HG03159 (cell line): ENCODE results near the gene SCYGR2.
A peak's percentile ranks its signal among the peaks of the same experiment; 100 is the strongest.

ENCODE experiments used
- ATAC-seq: cut with Tn5 transposase; IDR thresholded peaks from one replicate; pipeline ENCODE4 v1.9.1; 2021; ENCODE audit warnings: mild to moderate bottlenecking, moderate library complexity; ENCODE audit not compliant: unreplicated experiment

The SCYGR2 gene

DNA sequence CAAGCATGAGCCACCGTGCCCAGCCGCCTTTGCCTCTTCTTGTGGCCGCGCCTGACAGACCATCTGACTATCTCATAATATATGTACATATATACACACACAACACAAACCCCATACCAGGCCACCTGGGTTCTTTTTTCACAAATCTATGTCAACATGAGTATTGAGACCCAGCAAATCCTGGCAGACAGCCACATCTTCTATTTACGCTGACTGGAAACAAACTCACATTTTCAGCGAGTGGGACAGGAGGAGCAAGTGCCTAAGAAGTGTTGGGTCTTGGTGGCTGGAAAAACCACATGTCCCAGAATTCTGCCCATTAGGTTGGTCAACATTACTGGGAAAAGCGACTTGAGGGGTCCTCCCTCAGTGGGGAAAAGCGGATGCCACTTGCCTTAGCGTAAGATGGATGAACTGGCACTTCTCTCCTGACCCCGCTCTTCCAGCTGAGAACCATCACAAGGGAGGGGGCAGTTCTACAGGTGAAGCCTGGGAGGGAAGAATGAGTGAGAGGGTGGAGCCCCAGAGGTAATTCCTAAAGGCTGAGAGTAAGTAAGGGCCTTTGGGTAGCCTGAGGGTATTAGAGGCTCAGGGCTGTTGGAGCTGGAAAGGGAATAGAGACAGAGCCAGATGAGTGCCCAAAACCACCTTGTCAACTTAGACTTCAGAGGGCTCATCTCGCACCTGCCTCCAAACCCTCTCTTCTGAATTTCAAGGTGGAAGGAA is 14.0 kb downstream of the SCYGR2 start:
- no peak for ATAC-seq

DNA sequence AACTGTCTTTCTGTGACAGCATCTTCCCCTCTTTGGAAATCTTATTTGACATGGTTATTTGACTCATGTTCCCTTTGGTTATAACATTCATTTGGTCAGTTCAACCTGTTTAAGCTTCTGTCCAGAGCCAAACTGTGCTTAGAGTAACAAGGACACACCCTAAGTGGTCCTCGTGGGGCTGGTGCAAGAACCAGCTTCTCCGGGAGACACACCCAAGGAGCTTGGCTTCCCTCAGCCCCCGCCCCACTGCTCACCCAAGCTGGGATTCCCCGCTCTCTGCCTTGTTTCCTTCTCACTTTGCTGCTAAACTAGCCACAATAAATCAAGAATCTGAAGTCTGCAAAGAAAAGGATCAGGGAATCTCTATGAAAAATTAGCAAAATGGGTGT is 14.6 kb downstream of the SCYGR2 start:
- ATAC-seq, result no peak

DNA sequence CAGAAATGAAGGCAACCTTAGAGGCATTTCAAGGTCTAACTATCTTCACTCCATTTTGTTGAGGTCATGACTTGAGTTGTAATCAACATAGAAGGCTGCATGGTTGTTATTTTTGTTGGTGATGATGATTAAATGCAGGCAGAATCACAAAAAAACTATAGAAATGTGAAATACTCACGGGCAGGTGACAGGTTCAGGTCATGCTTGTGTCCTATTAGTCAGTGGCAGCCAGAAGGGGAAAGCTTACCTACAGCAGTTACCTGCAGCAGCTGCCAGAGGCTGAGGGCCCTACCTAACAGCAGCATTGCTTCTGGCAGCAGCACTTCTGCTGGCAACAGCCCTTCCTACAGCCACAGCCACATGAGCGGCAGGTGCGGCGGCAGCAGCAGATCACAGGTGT is 15.6 kb downstream of the SCYGR2 start:
- no peak for ATAC-seq

DNA sequence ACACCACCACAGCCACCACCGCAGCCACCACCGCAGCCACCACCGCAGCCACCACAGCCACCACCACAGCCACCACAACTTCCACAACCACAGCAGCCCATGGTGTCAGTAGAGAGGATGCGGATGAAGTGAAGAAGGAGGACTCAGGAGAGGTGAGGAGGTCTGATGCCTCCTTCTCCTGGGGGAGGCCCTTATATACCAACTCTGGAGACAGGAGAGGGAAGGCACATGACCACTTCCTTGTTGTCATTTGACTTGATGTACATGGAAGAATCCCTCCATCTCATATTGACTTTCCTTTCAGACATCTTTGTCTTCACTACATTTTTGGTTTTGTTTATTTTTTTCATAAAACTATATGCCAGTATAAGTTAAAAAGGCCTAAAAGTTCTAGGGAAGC is 16.0 kb downstream of the SCYGR2 start, which contains the start of gene SCYGR3:
Gene SCYGR3 (minus strand): TSS at position 101 of the 400 bp plus-strand sequence. CDS start 0 bp downstream, at position 101.
- no peak for ATAC-seq

DNA sequence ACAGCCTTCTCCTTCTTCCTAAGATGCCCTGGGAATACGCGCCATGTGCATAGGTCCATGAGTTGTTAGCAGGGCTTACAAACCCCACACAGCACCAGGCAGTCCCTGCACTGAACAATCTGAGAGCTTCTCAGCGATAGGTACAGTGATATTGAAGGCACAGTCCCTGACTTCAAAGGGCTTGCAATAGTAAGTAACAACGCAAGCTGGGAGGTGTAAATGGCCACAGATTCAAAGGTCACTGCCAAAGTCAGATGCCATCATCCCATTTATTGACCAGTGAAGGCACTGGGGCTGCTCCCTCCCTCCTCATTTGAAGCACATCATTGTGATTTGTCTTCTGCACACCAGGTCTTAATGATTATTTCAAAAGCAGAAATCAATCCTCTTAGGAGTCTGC is 16.5 kb downstream of the SCYGR2 start:
- no peak for ATAC-seq

DNA sequence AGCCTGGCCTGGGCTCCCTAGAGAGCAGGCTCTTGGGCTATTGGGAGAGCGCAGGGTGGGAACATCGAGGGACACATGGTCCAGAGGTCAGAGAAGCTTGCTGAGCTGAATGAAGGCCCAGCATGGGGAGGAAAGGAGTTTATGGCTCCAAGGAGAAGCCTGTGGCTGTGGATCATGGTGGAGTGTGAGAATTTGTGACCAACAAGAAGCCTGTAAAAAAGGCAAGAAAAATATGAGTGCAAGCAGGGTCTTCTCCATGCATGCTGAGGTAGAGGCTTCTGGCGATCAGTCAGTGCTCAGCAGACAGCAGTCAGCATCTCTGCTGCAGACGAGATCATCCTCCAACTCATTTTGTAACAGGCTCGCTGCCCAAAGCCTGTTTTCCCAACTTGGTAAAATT is 17.2 kb downstream of the SCYGR2 start:
- ATAC-seq, result no peak

DNA sequence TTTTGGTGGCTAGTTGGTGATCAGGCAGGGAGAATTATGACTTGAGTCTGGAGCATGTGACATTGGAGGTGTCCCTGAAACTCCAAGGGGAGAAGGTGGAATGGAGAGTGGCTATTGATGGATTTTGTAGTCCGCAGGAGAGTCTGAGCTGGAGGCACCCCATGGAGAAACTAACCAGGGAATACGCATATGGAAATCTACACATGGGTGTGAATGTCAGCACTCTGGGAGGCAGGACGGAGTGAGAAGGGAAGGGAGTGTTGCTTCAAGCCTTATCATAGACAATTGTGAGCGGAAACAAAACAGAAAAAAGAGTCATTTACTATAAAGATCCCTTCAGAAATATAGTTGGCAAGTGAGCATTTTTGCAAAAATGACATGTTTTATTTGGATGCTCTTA is 17.9 kb downstream of the SCYGR2 start:
- ATAC-seq, result no peak

DNA sequence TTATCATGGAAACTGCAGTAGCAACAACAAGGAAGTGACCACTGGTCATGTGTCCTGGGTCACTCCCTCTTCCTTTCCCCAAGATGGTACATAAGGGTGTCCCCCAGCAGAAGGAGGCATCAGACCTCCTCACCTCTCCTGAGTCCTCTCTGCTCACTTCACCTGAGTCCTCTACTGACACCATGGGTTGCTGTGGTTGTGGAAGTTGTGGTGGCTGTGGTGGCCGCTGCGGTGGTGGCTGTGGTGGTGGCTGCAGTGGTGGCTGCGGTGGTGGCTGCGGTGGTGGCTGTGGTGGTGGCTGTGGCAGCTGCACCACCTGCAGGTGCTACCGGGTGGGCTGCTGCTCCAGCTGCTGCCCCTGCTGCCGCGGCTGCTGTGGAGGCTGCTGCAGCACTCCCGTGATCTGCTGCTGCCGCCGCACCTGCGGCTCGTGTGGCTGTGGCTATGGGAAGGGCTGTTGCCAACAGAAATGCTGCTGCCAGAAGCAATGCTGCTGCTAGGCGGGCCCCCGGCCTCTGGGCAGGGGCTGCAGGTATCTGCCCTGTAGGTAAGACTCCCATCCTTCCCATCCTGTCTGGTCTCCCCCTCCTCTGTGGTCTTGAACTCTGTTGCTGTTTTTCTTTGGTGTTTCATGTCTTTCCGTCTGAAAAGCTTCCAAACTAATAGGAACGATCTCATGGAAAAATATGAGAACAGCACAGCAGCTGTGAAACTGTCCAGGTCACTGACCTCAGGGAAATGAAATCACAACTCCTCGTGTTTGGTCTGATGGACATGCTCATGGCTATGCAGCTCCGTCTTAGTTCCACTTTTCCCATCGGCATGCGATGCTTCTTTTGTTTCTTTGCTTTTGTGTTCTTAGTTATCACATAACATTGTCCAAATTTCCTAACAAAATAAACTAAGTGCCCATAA is 18.9 kb downstream of the SCYGR2 start, which contains the start of gene SCYGR4:
Gene SCYGR4 (plus strand): TSS at position 183 of the 915 bp plus-strand sequence. CDS start 0 bp downstream, at position 183.
- ATAC-seq, result no peak

DNA sequence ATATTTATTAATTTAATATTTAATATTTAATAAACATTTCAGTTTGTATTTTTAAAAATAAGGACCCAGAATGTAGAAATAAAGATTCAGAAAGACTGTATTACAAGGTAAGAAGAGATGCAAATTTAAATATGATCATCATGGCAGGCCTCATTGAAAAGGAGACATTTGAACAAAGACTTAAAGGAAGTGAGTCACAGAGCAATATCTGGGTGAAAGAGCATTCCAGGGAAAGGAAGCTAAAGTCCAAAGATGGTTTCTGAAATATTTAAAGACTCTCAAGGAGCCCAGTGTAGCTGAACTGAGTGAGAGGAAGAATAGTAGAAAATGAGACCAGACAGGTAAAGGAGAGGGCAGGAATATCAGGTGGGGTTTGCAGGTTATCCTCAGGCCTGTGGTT is 24.5 kb downstream of the SCYGR2 start:
- ATAC-seq, result no peak

DNA sequence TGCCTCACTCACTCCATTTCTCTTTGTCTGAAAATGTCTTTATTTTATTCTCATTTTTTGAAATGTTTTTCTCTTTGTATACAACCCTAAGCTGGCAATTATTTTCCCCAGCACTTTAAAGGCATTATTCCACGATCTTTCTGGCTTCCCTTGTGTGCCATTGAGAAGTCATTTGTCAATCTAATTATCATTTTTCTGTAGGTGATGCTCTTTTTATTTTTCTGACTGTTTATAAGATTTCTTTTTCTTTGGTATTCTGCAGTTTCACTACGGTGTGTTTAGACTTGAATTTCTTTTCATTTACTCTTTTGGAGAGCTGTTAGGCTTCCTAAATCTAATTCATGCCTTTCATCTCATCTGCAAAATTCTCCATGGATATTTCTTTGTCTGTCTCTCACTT is 26.7 kb downstream of the SCYGR2 start:
- ATAC-seq, result no peak

DNA sequence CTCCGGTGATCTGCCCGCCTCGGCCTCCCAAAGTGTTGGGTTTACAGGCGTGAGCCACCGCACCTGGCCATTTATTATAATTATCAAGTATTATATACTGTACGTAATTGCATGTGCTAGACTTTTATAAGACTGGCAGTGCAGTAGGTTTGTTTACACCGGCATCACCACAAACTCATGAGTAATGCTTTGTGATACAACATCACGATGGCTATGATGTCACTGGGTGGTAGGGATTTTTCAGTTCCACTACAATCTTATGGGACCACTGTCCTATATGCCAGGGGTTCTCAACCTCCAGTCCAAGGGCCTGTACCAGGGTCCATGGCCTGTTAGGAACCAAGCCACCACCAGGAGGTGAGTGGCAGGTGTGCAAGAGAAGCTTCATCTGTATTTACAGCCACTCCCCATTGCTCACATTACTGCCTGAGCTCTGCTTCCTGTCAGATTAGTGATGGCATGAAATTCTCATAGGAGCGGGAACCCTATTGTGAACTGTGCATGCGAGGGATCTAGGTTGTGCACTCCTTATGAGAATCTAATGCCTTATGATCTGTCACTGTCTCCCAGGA is 28.0 kb downstream of the SCYGR2 start:
- ATAC-seq, result no peak

DNA sequence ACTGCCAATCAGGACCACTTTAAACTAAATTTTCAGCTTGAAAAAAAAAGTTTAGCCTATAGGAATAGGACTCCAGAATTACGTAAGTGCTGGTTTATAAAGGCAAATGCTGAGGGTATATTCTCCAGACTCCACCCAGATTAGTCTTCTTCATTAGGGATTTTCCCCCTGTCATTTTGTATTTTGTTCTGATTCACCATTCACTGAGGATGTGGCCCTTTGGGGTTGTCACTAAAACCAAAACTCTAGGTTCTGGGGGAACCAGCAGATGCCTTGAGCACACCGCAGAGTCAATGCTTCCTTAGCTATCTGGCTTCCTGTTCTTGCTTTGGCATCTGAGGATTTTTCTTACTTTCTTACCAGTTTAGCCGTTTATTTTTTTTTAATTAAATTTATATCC is 29.1 kb downstream of the SCYGR2 start:
- ATAC-seq, result peak; percentile 99

DNA sequence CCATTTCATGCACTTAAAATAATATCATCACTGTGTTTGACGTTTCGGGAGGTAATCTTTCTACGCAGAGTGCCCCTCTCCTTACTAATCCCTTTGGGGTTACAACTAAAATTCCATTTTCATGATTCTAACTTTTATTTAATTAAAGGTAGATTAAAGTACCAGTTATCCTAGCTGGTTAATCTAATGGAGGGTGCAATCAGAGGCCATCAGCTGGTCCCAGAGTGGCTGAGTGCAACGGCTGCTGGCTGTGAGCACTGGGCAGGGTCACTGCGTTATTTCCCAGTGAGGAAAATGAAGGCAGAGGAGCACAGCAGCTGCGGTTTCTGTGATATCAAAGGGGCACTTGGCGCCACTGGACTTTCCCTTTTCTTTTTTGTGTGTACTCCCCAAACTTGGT is 30.7 kb downstream of the SCYGR2 start:
- ATAC-seq, result no peak

DNA sequence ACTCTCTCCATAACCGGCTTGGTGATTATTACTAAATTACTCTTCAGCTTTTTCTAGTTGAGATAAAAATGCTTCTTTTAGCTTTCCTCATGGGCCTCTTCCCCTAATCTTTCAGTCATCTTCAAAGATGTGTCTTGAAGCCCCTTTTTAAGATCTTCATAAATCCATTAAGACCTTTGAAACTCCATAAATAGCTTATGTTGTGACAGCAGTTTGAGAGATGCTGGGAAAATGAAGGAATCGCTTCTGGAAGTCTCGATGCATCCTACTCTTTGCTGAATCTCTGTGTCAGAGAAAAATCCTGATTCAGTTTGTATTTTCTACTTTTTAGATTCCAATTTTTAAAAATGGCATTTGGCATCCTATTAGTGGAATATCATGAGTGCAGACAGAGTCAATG is 31.6 kb downstream of the SCYGR2 start:
- no peak for ATAC-seq

DNA sequence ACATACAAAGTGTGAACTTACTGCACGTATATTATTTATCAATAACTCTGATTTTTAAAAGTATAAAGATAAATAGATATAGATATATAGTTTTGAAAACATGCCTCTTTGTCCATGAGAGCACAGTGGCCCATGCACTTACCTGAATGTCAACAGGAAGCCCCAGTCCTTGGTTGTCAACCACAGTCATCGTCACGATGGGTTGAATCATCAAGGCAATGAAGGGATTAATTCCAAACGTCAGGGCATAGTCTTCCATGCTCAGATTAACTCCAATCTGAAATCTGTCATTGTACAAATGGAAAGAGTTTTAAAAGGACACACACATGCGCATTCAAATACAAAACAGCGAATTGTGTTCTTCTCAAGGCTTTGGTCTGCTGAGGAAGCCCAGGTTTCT is 34.1 kb downstream of the SCYGR2 start:
- ATAC-seq, result no peak

DNA sequence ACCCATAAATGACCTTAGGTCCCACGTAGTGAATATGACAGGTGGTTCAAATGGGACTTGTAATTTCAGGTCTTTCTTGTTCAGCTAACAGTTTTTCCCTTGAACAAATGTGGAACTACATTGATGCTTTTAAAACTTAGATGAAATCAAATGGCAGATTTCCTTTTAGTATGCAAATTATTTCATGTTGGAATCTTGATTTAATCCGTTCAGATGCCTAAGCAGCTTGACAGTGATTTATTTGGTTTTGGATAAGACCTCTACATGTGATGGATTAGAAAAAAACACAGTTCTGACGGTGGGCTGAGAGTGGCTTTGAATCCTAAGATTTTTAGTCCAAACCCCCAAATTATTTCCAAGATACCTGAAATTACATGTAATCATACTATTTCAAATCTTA is 35.5 kb downstream of the SCYGR2 start:
- ATAC-seq, result no peak

DNA sequence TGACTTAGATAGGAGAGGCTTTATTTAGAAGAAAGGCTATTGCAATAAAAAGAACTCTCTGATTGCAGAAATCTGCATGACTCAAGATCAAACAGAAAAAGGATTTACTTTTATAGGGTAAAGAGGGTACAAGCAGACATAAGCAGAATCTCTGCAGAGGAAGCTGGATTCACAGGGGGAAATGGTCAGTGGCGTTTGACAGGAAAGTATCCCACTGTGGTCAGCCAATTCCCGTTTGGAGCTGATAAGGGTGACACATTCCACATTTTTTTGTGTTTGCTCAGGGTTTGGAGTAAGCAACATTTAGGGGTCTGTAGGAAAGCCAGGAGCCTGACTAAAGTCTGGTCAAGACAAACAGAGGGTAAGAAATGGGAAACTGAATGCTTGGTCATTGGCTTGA is 44.0 kb downstream of the SCYGR2 start:
- no peak for ATAC-seq

DNA sequence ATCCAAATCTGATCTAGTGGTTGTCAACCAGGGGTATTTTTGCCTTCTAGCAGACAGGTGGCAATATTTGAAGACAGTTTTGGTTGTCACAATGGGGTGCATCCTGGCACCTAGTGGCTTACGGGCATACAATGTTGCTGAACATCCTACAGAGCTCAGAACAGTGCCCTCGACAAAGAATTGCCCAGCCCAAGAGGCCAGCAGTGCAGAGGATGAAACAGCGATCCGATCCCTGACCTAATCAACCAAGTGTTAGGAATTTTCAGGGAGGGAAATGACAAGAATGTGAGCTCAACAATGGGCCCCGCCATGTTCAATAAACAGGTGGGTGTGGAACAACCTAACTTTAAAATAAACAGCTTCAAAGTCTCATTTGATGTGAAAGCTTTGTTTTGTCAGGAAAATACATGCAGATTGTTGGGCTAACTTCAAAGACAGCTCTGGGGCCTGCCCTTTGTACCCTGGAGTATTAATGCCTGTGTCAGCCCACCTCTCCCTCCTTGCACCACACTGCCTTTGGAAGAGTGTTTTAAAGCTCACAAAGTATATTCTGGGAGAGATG is 45.4 kb downstream of the SCYGR2 start:
- ATAC-seq, result no peak
